Measurements from ENCODE around the gene TMEM120B. TPM values are rescaled to one million over a fixed set of nuclear protein-coding genes. Genes with fewer than 3 reads are reported as not detected.
"Not testable (repeated sequence)": the region's sequence is repeated elsewhere in the genome, so short reads cannot be mapped to it uniquely, and the experiment has no call there.

The TMEM120B gene
- total RNA-seq, 4 donors from 2014 or later: 3.5 to 7.2 (median 5.1) TPM

- H3K4me3 ChIP-seq (ENCODE audit: low read depth, poor library complexity, severe bottlenecking): no peak overlapping the region
- TF ChIP-seq POLR2A (IDR thresholded peaks at IDR 0.05): no peak
- TF ChIP-seq, protein P1, sequence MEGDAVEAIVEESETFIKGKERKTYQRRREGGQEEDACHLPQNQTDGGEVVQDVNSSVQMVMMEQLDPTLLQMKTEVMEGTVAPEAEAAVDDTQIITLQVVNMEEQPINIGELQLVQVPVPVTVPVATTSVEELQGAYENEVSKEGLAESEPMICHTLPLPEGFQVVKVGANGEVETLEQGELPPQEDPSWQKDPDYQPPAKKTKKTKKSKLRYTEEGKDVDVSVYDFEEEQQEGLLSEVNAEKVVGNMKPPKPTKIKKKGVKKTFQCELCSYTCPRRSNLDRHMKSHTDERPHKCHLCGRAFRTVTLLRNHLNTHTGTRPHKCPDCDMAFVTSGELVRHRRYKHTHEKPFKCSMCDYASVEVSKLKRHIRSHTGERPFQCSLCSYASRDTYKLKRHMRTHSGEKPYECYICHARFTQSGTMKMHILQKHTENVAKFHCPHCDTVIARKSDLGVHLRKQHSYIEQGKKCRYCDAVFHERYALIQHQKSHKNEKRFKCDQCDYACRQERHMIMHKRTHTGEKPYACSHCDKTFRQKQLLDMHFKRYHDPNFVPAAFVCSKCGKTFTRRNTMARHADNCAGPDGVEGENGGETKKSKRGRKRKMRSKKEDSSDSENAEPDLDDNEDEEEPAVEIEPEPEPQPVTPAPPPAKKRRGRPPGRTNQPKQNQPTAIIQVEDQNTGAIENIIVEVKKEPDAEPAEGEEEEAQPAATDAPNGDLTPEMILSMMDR (IDR thresholded peaks at IDR 0.05): no peak
- intact Hi-C loops (cut with DNase I; ENCODE audit: low total_unique reads): no loop called here
- WGBS, 2 donors: 95 to 96% methylated on average over 7 of the region's 7 CpGs
- DNase-seq (ENCODE audit: low spot score in 2 of 2): no peak
Measured at GRCh38 chr12:121731473-121731872, 18.9 kb downstream of the TMEM120B start.

GRCh38 chr12:121733849-121734248 lies 21.3 kb downstream of the TMEM120B start:
- no peak overlapping the region for H3K4me3 ChIP-seq (ENCODE audit: low read depth, poor library complexity, severe bottlenecking)
- no peak for TF ChIP-seq POLR2A (IDR thresholded peaks at IDR 0.05)
- TF ChIP-seq, protein P1 (IDR thresholded peaks at IDR 0.05): no peak
- intact Hi-C loops (cut with DNase I; ENCODE audit: low total_unique reads): no loop called here
- no peak for DNase-seq (ENCODE audit: low spot score in 2 of 2)
- WGBS, 2 donors: 84 to 90% methylated on average over 8 of the region's 8 CpGs

- no peak for TF ChIP-seq POLR2A (IDR thresholded peaks at IDR 0.05)
- 90 to 95% methylated on average over 9 of the region's 9 CpGs for WGBS, 2 donors
- no peak overlapping the region for H3K4me3 ChIP-seq (ENCODE audit: low read depth, poor library complexity, severe bottlenecking)
- intact Hi-C loops (cut with DNase I; ENCODE audit: low total_unique reads): no loop called here
- DNase-seq (ENCODE audit: low spot score in 2 of 2): no peak
Measured at GRCh38 chr12:121738340-121738858, 25.8 kb downstream of the TMEM120B start.

DNA sequence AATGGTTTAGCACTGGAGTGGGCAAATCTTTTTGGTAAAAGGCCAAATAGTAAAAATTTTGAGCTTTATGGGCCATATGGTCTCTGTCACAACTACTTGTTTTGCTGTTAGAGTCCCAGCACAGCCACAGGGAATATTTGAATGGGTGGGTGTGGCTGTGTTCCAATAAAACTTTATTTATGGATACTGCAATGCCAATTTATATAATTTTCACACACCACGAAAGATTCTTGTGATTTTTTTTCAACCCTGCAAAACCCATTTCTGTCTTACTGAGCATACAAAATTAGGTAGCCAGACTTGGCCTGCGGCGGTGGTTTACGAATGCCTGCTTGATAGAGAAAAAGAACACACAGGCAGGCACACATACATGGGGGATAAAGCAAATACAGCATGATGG lies 28.3 kb downstream of the TMEM120B start:
- H3K4me3 ChIP-seq (ENCODE audit: low read depth, poor library complexity, severe bottlenecking): no peak overlapping the region
- intact Hi-C loops (cut with DNase I; ENCODE audit: low total_unique reads): no loop called here
- TF ChIP-seq, protein P1 (IDR thresholded peaks at IDR 0.05): no peak
- TF ChIP-seq POLR2A (IDR thresholded peaks at IDR 0.05): no peak
- 92 to 93% methylated on average over 4 of the region's 4 CpGs for WGBS, 2 donors
- no peak for DNase-seq (ENCODE audit: low spot score in 2 of 2)

DNA sequence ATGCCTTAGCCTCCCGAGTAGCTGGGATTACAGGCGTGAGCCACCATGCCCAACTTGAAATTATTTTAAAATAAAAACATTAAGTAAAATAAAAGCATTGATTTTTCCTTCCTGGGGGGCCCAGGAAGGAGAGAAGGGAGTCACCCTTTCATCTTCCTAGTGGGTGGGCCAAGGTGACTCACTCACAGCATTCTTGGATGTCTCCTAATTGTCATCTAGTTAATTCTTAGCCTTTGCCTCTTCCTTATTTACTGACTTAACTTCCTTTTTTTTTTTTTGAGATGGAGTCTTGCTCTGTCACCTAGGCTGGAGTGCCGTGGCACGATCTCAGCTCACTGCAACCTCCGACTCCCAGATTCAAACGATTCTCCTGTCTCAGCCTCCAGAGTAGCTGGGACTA lies 29.2 kb downstream of the TMEM120B start:
- H3K4me3 ChIP-seq (ENCODE audit: low read depth, poor library complexity, severe bottlenecking): no peak overlapping the region
- TF ChIP-seq, protein P1 (IDR thresholded peaks at IDR 0.05): no peak
- TF ChIP-seq POLR2A (IDR thresholded peaks at IDR 0.05): no peak
- 90 to 95% methylated on average over 6 of the region's 6 CpGs for WGBS, 2 donors
- intact Hi-C loops (cut with DNase I; ENCODE audit: low total_unique reads): no loop called here
- no peak for DNase-seq (ENCODE audit: low spot score in 2 of 2)

- H3K4me3 ChIP-seq (ENCODE audit: low read depth, poor library complexity, severe bottlenecking); DNase-seq (ENCODE audit: low spot score in 2 of 2); intact Hi-C loops (cut with DNase I; ENCODE audit: low total_unique reads): not testable (repeated sequence)
- 98% methylated on average over 5 of the region's 5 CpGs for WGBS, 2 donors
Measured at GRCh38 chr12:121745545-121745944, 33.0 kb downstream of the TMEM120B start.

GRCh38 chr12:121748218-121748570 lies 35.6 kb downstream of the TMEM120B start:
- intact Hi-C loops (cut with DNase I; ENCODE audit: low total_unique reads): no loop called here
- no peak for DNase-seq (ENCODE audit: low spot score in 2 of 2)
- TF ChIP-seq POLR2A (IDR thresholded peaks at IDR 0.05): no peak
- TF ChIP-seq, protein P1 (IDR thresholded peaks at IDR 0.05): no peak
- H3K4me3 ChIP-seq (ENCODE audit: low read depth, poor library complexity, severe bottlenecking): no peak overlapping the region
- 62 to 73% methylated on average over 12 to 13 of the region's 13 CpGs for WGBS, 2 donors

Measured in lower leg skin (tissue), 4 donors.